OCI-M1 (cell line): Measurements from ENCODE around the gene ARHGAP45.
A peak's percentile ranks its signal among the peaks of the same experiment; 100 is the strongest.
"Not testable (repeated sequence)": the region's sequence is repeated elsewhere in the genome, so short reads cannot be mapped to it uniquely, and the experiment has no call there.

Experiments used
- DNase-seq: peaks from one replicate; lab custom pipeline; 2025; lab: John Stamatoyannopoulos, UW

ARHGAP45 gene

GRCh38 chr19:1105008-1105872 is 38.3 kb downstream of the ARHGAP45 start:
- peak; percentile 36 for DNase-seq

GRCh38 chr19:1105873-1106840 is 39.2 kb downstream of the ARHGAP45 start:
- no peak for DNase-seq

GRCh38 chr19:1106841-1107660 is 40.1 kb downstream of the ARHGAP45 start:
- peak; percentile 8 for DNase-seq

GRCh38 chr19:1107661-1108261 is 40.8 kb downstream of the ARHGAP45 start:
- DNase-seq = no peak

- no peak for DNase-seq
Observed at GRCh38 chr19:1108291-1109031, 41.5 kb downstream of the ARHGAP45 start.

DNA sequence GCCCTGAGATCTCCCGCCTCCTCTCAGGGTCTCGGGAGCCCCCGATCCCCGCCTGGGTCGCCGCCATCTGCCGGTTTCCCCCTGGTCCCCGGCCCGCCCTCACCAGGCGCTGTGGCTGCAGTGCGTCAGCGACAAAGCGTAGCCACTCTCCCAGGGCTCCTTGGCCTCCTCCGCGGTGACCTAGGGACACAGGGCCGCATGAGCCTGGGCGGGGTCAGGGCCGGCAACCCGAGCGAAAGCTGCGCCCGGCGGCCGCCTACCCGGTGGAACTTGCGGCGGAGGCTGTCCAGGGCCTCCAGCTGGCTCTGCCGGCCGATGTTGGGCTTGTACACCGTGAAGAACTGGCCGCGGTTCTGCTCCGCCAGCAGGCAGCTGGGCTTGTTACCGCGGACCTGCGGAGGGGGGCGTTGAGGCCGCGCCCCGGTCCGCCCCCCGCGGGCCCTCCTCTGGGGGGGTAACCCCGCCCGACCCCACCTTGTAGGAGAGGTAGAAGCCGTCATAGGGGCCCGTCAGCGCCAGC is 42.1 kb downstream of the ARHGAP45 start:
- no peak for DNase-seq

- DNase-seq = no peak
Observed at GRCh38 chr19:1109697-1110671, 43.0 kb downstream of the ARHGAP45 start.

DNA sequence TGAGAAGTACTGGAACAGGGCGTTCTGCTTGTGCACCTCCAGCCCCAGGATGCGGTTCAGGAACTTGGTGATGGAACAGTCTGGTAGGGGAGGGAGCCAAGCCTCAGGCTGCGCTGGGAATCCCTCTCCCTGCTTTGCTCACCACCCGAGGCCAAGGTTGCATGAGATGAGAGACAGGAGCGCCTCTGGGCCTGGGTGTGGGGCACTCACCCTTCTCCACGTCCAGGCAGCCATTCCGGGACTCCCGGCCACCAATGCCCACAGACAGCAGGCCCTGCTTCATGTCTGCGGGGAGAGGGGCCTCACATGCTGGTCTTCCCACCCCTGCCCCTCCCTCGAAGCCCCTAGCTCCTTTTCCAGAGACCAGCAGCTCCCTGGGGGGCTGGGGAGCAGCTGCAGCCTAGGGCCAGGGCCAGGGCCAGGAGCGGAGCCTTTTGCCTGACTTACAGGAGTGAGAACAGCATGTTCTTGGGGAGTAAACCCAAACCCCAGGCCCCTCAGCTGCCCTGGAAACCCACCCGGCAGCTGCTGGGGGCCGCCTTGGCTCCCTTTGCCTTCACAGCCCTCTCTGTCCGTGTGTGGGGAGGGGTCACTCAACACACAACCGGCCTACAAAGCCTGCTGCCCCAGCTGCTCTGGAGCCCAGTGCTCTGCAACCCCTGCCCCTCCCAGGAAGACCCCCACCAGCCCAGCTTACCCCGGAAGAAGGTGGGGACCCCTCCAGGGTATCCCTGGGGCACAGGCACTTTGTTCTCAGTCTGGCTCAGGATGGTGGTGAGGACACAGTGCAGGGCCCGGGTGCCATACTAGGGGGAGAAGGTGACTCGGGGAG is 44.1 kb downstream of the ARHGAP45 start:
- no peak for DNase-seq

GRCh38 chr19:1111641-1112267 is 44.8 kb downstream of the ARHGAP45 start:
- DNase-seq = no peak

DNA sequence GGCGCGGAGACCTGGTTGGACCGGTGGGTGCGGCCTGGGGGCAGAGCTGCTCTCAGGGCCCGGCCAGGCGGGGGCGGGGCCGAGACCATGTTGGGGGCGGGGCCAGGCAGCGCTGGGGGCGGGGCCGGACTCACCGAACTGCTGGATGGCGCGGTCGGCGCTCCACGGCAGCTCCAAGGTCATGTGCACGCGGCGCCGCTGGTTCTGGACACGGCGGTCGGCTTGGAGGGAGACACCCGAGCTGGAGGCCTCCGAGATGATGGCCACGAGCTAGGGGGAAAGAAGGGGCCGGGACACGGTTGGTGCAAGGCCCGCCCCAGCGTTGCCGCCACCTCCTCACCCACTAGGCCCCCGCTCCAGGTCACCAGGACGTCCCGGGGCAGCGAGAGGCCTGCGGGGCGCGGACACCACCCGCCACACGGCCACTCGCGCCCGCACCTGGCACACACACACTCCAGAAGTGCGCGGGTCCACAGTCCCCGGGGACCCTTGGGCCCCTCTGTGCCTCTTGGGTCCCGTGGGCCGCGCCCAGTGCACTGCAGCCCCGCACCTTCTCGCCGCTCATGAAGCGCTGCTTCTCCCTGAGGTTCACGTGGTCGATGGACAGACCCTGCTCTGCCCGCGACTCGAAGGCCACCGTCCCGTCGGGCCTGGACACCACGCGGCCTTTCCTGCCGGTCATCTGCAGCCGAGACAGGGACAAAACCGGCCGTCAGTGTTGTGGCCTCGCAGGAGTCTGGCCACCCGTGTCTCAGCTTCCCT is 45.5 kb downstream of the ARHGAP45 start:
- no peak for DNase-seq

- DNase-seq = peak; percentile 73
Observed at GRCh38 chr19:1113030-1113985, 46.3 kb downstream of the ARHGAP45 start.

DNA sequence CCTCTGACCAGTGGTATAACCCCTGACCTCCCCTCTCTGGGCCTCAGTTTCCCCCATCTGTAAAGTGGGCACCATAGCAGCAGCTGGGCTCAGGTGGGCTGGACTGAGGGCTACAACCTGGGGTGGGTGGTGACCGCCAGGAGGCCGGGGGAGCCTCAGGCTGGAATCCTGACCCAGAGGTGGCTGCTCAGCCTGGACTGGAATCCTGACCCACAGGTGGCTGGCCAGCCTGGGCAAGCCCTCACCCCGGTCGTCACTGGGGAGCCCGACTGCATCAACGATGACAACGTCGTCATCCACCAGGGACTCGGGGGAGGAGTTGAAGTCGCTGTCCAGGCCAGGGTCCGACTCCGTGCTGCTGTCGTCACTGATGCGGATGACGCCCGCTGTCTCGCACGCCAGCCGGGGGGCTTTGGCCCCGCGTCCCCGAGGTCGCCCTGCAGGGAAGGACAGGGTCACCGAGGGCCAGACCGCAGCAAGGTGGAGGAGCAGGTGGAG is 47.1 kb downstream of the ARHGAP45 start:
- no peak for DNase-seq

DNA sequence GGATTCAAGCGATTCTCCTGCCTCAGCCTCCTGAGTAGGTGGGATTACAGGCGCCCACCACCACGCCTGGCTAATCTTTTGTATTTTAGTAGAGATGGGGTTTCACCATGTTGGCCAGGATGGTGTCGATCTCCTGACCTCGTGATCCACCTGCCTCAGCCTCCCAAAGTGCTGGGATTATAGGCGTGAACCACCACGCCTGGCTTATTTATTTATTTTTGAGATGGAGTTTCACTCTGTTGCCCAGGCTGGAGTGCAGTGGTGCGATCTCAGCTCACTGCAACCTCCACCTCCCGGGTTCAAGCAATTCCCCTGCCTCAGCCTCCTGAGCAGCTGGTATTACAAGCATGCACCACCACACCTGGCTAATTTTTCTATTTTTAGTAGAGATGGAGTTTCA is 47.8 kb downstream of the ARHGAP45 start:
- DNase-seq = not testable (repeated sequence)

DNA sequence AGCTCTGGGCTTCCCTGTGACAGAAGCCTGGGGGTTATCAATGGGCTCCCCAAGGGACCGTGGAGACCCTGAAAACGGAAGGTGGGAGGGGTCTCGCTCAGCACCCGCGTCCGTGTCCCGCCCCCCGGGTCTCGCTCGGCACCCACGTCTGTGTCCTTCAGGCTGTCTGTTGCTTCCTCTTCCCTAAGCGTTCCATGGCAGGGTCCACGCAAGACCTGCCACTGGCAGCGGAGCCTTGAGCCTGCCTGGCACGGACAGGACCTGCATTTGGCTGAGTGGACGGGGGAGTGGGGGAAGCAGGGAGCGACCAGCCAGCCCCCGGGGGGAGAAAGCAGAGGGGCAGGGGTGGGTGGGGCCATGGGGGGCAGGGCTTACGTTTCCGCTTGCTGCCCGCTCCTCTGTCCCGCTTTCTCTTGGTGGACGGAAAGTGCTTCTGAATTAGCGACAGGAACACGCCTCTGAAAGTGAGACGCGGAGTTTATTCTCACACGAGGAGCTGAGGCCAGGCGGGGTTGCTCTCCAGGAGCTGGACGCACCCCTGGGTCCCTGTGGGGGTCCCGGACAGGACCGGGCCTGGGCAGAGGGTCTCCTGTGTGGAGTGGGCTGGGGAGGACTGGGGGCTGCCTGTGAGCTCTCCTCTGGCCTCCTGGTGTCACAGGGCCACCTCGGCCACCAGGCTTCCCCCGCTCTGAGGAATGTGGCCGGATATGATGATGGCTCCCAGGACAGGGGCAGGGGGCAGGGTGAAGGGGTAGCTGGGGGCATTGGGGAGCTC is 48.9 kb downstream of the ARHGAP45 start:
- no peak for DNase-seq
